HG03439 (cell line): ENCODE measurements around the gene HNRNPAB.

ENCODE experiments used
- ATAC-seq: cut with Tn5 transposase; IDR thresholded peaks from one replicate; pipeline ENCODE4 v1.9.1; 2021; ENCODE audit warnings: mild to moderate bottlenecking, moderate library complexity; ENCODE audit not compliant: unreplicated experiment

HNRNPAB gene

DNA sequence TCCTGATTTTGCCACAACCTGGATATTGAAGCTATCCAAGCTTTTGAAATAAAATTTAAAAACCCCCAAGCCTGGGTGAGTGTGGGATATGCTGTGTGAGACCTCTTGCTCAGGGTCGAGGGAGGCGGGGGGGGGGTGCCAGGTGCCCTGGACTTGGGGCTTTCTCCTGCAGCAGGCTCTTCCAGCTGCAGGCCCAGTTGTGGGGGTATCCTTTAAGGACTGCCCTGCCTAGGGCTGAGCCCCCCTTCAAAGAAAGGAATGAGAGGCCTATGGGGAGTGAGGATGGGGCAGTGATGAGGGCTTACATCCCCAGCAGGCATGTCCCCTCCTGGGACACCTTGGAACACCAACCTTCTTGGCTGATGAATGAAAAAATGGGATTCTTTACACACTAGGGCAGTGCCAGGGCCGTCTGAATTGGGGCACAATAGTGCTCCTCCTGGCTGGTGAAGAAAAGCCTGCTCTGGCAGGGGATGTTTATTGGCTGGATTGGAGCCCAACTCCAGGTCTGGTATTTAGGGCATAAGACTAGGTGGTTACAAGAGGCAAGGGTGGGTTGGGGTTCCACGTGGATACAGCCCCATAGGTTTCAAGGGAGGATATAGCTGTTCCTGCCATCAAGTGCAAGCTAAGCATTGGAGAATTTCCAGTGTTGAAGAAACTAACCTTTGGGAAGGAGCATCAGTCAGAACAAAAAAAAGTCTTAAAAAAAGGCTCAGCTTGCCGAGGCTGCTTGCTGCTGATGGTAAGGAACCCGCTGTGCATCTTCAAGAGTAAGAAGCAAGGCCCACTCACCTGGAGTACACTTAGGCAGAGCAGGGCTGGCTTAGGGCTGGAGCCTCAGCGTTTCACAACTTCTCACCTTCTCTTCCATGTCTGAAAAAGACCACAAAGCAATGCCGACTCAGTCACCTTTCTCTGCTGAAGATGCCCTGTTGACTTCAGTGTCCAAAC, 7.0 kb downstream of the HNRNPAB start:
- ATAC-seq, result no peak

DNA sequence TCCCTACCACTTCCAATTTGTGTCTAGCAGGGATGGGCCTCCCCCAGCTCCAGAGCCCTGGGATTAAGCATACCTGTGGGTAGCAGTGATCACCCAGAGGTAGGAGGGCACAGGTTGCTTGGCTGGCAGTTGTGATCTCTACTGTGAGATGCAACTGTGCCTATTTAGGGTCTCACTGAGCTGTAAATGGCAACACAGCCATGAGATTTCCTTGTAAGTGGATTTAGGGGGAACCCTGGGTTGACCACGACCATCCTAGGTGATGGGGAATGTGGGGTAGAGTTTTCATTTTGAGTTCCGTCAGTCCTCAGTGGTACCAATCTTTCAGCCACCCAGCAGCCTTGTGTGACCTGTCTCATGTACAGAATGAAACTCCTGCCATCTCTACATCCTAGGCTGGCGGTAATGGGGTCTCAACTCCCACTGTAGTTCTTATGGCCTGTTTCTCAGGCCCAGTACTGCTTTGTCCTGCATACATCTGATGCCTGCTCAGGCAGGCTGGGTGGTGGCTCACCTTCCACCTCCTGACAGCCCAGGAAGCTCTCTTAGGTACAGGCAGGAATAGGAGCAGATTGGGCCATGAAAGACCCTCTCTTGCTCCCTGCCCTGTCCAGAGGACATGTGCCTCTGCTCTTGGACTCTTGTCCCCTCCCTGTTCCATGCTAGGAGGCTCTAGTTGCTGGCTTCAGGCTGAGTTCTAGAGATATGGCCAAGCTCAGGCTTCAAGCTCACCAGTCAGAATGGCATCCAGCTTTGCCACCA, 8.1 kb downstream of the HNRNPAB start:
- ATAC-seq, result no peak

DNA sequence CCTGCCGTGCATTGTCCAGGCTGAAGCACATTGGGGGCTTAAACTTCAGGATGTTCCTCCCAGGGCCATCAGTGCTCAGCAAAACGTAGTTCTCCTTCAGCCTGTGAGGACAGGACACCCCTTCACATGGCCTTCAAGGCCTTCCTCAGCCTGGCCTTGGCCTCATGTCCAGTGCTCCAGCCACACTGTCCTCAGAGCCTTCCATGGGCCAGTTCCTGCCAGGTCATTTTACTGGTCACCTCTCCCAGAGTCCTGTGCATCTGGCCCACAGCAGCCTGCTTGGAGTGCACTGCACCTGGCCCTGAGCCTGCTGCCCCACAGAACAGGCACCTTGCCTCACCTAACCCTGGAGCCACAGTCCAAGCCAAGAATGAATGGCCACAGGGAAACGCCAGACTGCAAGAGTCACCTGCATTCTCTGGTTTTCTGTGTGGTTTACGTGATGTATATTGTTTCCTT, 8.7 kb downstream of the HNRNPAB start:
- no peak for ATAC-seq

DNA sequence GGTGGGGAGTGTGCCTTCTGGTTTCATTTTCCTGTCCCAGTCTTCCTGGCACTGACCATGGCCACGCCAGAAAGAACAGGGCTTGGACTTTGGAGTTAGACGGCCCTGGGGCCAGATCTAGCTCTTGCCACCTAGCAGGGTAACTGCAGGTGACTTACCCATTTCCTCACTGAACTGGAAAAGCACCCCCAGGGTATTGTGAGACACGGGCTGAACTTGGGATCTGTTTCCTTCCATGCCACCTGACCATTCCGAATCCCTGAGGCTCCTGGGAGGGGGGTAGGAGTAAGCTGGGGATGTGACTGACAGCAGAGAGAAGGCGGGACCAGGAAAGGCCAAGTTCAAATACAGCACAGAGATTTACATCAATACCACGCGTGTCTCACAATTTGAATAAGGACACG, 9.4 kb downstream of the HNRNPAB start:
- ATAC-seq, result no peak

DNA sequence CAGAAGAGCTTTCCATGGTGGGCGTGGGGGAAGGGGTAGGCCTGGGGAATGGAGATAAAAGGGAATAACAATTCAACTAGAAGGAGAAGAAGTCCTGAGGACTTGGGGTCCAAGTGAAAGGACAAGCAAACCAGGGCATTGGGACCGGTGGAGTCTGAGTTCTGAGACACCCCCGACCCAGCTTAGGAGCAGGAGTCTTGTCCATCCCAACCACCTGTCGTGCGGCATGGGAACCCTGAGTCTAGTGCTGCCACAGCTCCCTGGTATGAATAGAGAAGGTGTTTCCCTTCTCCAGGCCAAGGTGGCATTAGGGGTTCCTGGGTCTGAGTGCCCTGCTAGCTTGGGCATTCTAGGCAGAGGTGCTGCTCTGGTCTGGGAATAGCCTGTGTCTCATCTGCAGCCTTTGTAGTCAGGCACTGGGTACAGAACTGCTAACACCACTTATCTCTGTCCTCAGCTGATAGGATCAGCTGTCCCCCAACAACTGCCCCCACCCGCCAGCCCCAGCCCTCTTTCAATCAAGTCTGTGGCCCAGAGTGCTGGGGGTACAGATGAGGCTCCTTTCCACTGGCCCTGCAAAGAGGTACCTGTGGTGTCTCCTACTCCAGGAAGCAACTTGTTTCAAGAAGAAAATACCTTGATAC, 9.9 kb downstream of the HNRNPAB start:
- ATAC-seq, result no peak

DNA sequence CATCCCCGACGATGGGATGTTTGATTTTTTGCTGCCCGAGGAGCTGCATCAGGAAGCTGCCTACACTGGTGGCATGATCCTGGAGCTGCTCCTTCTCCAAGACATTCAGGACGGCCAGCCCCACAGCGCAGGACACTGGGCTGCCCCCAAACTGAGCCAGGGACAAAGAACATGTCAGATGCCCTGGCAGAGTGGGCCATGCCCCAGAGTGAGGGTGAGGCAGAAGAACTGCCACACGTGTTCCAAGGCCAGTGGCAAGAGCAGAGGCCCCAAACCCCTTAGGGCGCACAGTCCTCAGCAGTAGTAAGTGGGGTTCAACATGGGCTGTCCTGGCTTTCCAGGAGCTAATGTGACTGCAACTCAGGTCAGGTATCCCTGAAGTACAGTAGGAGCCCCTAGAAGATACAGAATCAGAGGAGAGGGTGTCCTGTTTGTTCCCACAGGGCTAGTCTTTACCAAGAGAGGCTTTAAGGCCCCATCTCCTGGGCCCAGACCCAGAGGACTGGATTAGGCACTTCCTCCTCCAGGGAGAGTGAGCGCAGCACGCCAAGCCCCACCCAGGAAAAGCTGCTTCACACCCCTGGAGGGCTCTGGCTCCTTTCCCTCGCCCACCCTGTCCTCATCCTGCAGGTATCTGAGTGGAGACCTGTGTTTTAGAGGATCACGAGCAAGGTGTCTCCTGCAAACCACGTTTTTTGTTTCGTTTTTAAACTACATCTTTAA, 11.1 kb downstream of the HNRNPAB start:
- ATAC-seq, result no peak

DNA sequence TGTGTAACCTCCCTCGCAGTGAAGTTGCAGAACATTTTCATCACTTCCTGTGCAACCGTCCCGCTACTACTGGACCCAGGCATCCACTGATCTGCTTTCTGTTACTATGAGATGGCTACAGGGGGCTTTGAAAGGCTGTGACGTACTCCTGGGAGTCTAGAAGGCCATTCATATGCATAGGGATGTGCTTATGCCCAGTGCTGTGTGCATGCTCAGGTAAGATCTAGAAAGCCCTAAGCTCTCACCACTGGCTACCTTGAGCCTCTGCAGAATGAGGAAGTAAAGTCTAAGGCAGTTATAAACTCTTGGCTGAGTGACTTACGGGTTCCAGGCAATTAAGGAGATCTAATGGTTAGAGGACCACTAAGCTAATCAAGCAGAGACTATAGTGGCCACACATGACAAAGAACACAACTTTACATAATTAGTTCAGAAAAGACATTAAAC, 11.8 kb downstream of the HNRNPAB start:
- no peak for ATAC-seq

DNA sequence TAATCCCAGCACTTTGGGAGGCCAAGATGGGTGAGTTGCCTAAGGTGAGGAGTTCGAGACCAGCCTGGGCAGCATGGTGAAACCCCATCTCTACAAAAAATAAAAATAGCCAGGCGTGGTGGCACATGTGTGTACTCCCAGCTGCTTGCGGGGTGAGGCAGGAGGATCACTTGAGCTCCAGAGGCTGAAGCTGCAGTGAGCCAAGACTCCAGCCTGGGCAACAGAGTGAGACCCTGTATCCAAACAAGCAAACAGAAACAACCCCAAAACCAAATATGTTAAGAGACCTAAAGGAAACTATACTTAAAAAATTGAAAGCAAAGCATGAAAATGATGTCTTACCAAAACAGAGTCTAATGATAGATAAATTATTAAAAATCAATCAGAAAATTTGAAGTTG, 12.4 kb downstream of the HNRNPAB start:
- no peak for ATAC-seq

DNA sequence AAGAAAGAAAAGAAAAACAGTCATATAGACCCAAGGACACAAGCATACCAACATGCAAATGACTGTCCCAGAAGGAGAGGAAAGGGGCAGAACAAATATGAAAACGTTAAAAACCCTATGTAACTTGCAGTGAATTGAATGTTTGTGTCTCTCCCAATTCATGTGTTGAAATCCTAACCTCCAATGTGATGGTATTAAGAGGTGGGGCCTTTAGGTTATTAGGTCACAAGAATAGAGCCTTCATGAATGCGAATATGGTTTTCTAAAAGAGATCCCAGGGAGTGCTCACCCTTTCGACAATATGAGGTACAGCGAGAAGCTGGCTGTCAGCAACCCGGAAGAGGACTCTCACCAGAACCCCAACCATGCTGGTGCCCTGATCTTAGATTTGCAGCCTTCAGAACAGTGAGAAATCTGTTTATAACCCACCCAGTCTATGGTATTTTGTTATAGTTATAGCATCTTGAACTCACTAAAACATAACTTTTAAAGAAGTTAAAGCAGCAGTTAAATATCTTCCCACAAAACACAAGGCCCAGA, 14.0 kb downstream of the HNRNPAB start:
- ATAC-seq, result no peak

DNA sequence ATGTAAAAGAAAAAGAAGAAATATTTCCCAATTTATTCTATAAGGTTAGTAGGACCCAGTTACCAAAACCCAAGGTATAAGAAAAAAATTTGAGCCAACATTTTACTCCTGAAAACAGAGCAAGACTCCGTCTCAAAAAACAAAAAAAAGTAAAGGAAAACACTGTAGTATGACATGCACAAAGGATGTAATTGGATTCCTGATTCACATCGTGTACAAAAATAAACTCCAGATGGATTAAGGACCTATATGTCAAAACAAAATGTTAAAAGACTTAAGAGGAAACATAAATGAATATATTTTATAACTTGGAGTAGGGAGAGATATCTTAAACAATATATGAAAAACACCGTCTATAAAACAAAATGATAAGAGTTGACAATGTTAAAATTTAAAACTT, 14.5 kb downstream of the HNRNPAB start:
- no peak for ATAC-seq

DNA sequence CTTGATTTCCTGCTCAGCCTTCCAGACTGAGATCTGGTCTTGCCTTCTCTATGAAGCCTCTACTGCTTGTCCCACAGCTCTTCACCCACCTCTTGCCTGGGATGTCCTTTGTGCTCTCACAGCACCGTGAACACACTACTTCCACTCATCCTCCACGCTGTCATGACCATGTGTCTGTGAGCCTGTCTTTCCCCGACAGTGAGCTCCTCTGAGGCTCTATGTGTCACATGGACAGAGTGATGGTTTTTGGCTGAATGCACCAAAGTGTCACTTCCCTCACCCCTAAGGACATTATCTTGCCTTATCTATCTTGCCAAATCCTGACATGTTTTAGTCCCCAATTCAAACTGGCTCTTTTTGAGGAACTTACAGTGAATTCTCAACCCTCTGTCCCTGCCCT, 16.9 kb downstream of the HNRNPAB start:
- no peak for ATAC-seq

DNA sequence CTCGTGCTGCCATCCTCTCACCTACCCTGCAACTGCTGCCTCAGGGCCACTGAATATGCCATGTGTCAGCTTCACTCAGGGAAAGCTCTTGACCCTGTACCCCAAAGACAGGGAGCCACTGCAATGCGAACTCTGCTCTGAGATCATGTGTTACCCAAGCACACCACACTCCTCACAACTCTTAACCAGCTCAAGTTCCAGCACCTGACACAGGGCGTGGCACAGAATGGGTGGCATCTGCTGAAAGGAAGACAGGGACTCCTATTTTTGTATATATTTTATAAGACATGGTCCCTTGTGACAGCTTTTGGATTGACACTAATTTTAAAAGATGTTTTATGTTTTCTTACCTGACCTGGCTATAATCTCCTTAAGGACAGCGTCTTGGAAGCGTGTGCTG, 17.5 kb downstream of the HNRNPAB start:
- no peak for ATAC-seq

DNA sequence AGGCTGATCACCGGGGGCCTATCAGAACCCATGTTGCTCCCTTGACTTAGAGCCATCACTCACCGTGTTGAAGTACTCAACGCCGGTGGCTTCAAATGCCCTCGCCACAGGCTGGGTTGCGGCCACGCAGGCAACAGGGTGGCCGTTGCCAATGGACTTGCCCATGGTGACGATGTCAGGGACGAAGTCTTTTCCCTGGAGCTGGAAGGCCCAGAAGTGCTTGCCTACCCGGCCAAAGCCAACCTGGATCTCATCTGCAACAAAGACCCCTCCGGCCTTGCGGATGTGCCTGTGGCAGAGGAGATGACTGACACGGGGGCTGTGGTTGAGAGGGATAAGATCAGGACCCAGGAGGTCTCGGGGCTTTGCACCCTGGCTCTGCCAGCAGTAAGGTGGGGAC, 18.0 kb downstream of the HNRNPAB start:
- no peak for ATAC-seq

DNA sequence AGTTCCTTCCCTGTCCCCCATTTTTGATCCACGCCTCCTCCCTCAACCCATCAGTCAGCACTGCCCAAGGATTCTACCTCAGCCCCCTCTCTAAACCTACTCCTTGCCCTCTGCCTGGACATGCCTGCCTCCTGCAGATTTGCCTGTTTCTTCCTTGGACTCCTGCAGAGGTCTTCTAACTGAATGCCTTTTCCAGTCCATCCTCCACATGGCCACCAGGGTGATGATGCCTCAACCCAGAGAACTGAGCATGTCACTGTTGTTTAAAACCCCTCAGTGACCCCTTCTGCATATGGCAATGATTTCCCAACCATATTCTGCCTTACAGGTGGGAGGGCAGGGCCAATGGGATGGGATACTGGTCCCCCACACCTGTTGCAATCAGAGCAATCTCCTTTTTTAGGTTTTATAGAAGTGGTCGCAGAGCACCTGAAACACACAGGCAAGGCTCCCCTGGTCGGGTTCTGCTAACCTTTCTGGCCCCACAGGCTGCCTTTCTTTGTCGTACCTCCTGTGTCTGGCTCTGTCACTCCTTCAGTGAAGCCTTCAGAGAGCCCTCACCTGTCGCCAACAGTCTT, 19.0 kb downstream of the HNRNPAB start:
- ATAC-seq, result no peak

DNA sequence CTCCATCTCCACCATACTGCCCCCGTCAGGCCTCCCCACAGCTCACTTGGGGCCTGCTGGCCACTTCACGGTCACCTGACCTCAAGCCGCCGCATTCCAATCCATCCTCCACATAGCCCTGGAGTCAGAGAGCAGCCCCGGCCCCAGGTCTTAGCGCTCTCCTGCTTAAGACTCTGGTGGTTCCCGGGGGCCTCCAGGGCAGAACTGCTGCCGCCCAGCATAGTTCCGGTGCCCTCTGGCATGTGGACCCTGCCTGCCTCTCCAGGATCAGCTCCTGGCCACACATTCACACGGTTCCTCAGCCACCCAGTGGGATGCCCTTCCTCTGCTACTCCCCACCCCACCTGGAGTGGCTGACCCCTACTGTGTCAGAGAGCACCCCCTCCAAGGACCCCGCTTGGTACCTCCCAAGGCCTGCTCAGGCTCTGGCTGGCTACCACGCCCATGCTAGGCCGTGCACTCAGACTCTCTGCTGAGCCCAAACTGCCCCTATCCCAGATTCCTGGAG, 19.5 kb downstream of the HNRNPAB start:
- no peak for ATAC-seq

DNA sequence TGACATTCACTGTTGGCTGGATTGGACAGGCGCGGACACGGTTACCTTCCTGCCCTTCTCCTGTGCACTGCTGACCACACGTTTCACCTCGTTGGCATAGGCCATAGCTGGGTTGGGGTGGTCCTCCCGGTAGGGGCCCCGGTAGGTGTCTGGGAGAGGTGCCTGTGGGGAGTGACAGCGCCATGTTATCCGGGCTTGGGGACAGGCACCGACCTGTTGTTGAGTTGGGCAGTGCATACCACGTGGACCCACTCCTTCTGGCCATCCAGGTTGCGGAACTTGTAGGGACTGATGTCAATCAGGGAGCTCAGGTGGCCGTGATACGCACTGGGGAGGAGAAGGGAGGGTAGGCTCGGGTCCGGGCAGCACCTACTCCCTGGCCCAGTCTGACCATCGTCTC, 20.1 kb downstream of the HNRNPAB start:
- ATAC-seq, result no peak

DNA sequence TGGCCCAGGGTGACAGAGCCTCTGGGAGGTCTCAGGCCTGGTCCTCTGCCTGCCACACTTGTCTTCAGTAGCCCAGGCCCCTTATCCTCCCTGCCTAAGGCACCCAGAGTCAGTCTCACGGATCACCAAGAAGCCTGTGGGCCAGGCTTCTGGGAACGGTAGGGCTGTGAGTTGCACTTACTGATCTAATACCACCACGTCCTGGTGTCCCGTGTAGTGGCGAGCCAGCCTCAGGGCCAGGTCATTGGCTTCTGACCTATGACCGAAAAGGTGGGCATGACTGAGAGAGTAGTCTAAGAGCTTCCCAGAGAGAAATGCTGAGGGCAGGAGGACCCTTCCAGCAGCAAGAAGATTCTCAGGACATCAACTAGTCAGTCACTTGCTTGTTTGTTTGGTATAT, 20.8 kb downstream of the HNRNPAB start:
- no peak for ATAC-seq

DNA sequence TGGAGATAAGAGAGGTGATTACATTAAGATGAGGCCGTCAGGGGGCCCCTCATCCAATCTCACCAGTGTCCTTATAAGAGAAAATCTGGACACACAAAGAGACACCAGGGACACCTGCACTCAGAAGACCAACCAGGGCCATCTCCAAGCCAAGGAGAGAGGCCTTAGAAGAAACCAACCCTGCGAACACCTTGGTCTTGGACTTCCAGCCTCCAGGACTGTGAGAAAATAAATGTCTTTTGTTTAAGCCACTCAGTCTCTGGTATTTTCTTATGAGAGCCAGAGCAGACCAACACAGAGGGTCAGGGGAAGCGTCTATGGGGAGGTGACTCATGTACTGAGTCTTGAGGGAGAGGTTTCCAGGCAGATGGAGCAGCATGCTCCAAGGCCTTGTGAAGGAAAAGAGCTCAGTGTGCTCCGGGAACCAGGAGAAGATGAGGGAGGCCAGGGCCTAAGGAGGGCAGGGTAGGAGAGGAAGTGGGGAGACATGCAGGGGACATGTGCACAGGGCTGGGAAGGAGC, 22.9 kb downstream of the HNRNPAB start:
- ATAC-seq, result no peak

DNA sequence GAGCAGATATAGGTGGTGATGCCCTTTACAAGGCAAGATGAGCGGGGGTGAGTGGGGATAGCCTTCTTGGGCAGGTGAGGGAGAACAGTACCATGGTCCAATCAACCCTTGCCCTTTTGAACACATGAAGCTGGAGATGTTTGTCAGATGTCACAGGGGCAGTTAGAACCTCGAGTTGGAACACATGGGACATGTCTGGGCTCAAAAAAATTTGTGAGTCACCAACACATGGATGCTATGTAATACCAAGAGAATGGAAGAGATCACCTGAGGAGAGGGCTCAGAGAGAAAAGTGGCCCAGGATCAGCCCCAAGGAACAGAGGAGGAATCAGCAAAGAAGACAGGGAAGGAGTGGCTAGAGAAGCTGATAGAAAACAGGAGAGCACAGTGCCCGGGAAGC, 23.6 kb downstream of the HNRNPAB start:
- ATAC-seq, result no peak

DNA sequence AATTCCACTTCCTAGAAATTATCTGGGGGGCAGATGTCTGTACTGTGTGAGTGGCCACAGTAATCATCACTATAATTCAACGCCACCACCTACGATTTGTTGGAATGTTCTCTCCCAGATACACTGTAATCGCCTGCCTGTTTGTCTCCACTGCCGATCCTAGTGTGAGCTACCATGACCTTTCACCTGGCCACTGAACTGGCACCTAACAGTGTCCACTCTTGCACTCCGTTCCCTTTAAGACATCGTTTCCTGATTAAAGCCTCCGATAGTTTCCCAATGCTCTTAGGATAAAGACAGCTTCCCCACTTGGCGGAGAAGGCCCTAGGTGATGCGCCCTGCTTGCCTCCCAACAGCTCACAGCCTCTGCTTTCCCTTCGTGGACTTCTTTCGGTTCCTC, 24.3 kb downstream of the HNRNPAB start:
- no peak for ATAC-seq
